NCI-H128 (cell line): ENCODE results near the gene NOTUM.

Experiments
- DNase-seq: peaks from one replicate; lab custom pipeline; 2025; ENCODE audit not compliant: unreplicated experiment; lab: John Stamatoyannopoulos, UW

Gene NOTUM

DNA sequence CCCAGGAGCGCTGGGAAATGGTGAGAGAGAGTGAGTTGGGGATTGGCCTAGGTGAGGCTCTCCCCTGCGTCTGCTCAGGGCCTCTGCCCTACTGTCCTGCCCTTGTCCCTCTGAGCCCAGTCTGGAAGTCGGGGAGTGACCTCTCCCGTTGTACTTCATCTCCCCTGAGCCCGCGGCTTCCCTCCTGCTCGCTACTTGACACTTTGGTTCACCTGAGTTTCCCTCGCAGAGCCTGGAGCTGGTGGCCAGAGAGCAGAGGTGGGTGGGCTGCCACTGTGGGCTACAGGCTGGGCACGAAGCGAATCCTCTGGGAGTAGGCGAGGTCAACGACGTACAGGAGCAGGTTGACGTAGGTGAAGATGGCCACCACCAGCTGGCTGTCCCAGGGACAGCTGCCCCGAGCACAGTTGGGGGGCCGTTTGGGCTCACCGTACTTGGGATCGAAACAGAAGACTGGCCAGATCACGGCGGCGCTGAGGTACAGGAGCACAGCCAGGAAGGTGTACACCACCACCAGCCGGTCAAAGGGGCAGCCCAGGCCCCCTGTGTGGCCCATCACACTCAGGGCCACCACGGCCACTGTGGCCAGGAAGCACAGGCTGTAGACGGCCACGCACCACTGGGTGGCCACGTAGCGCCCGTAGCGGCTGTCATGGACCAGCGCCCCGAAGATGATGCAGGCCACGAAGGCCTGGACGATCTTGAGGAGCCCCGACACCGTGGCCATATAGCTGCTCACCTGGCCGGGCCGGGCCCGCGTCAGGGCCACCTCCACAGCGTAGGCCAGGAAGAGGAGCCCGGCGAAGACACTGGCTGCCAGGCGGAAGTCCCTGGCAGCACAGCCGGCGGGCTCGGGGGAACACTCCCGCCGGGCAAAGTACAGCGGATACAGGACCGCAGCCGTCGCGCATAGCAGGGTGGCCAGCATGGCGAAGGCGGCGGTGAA lies 20.2 kb downstream of the NOTUM start:
- no peak for DNase-seq

DNA sequence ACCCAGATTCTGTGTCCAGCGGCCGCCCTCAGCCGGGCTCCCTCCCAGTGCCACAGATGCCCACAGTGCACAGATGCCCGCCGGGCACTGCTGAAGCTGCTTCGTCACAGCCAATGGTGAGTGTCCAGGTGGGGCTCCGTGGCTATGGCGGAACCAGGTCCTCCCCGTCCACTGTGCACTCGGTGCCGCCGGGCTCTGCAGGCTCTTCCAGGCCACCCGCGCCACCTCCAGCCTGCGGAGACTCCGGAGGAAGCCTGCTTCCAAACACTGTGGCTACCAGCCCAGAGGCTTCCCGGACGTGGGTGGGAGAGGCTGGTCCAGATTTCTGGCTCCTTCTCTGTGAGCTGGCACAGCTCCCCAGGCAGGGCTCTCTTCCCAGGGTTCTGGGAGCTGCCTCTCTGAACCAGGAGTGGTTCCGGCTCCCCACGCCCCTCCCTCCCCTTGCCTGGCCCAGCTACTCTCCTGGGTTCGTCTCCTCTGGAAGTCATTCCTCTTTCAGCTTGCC lies 21.1 kb downstream of the NOTUM start:
- DNase-seq, result no peak

DNA sequence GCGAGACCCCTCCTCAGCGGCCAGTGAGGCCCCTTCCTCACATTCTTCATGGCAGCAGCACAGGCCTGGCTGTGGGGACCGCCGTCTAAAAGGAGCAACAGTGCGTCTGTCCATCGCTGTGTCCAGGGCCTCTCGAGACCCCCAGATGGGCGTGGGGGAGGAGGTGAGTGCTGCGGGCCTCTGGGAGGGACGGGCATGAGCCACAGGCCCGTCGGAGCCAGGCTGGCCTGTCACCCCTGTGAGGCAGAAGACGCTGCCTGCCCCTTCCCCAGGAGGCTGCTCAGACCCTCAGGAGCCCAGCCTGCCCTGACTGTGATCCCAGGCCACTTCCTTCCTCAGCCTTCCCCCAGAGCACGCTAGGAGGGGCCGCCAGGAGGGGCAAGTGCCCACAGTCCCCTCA lies 21.8 kb downstream of the NOTUM start:
- no peak for DNase-seq

DNA sequence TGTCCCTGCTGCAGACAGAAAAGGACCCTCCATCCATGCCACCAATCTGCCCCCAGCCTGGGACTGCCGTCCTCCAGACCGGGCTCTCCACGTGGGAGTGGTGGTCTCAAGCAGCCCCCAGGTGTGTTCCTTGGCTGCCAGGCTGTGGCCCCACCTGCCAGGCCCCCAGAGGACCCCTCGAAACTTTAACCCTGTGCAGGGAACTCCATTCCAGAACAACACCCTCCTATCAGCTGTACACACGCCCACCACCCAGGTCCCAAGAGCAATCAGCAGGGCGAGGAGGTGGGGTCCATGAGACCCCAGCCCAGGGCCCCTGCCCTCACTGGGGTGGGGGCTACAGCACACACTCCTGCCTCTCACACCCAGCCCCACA lies 25.3 kb downstream of the NOTUM start:
- DNase-seq, result no peak

DNA sequence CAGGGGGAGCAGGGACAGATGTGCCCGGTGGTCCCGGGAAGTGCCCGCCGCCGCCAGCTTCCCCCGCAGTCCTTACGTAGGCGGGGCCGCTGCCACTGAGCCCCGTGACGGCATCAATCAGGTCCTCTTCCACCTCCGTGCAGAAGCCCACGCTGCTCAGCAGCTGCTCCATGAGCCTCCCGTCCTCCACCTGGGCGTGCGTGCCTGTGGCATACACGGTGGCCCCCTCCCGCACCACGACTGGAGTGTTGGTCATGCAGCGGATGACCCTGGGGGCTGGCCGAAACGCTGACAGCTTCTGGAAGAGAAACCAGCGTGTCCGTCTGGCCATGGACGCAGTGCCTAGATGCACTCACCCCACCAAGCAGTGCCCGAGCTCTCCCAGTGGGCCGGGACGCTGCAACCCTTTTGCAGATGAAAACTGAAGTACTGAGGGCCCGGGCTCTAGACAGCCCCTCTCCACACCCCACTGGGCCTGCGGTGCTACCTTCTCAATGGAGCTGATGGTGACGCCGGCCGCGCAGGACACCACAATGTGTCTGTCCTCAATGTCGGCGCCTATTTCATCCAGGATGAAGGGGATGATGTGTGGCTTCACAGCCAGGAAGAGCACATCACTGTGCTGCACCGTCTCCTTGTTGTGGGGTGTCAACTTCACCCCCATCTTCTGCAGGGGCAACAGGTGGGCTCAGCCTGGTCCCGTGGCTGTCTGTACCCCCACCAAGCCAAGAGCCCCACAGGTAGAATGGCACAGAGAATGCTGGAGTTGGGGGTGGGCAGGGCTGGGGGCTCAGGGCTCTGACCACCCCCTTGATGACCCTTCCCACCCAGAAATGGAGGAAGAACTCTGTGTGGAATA lies 25.9 kb downstream of the NOTUM start:
- DNase-seq, result no peak

DNA sequence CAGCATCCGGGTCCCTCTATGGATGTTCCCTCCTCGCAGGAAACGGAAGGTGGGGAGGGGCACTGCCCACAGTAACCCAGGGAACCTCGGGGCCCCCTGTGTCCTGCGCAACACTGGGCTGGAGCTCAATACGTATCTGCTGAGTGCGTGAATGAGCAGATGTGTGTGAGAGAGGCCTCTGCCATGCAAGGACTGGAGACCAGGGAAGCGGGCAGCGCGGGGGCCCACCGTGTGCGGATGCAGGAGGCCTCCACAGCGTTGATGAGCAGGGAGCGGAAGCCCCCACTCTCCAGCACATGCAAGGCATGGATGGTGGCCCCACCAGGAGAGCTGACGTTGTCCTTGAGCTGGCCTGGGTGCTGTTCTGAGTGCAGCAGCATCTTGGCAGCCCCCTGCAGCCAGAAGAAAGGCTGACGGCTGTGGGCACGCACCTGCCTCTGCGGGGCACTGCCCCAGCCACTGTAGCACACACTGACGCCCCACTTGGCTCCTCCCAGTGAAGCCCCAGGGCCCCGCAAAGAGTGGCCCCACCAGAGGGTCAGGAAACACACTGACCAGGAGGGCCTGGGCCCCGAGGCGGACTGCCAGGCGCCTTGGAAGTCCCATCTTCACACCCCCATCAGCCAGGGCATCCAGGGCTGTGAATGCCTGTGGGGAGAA lies 26.8 kb downstream of the NOTUM start:
- DNase-seq, result no peak

DNA sequence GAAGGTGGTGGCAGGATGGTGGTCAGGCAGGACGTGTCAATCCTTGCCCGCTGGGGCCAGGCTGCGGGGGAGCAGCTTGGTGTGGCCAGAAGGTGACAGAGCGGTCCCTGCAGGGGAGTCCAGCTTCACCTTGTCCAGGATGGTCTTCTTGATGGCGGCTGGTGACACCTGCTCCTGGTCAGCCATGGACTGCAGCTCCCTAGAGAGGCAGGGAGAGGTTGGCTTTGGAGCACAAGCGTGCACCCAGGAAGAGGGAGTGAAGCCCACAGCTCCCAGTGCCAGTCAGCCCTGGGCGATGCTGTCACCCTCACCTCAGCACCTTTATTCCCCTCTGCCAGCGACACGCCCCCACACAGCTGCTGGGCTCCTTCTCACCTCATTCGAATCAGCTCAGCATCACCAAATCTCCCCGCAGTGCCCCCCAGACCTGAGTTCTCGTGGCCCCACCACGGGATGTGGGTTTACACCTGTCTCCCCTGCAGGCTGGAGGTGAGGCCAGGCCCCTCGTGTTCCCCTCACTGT lies 27.7 kb downstream of the NOTUM start:
- no peak for DNase-seq

DNA sequence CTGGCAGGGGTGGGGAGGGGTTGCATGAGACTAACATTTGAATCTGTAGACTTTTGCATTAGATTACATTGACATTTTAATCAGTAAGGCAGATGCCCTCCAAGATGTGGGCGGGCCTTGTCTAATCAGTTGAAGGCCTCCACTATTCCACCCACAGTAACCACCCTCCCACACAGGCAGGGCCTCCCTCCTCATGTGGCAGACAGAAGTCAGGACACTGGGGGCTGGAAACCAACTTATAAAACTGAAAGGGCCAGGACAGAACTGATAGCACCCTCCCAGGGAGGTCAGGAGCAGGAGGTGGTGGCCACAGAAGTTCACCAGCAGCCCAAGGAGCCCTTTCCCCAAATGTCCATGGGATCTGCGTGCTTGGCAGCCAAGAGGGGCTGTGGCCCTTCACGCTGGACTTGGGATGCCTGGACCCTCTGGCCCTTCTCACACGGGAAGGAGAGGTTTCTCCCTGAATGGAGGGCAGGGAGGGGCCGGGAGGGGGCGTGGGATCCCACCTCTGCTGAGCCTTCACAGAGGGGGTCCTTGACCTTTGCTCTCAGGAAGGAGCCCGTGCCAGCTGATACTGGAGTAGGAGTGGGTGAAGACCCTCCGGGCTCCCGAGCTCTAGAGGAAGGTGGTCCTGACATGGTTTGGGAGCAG lies 28.5 kb downstream of the NOTUM start:
- DNase-seq, result no peak

DNA sequence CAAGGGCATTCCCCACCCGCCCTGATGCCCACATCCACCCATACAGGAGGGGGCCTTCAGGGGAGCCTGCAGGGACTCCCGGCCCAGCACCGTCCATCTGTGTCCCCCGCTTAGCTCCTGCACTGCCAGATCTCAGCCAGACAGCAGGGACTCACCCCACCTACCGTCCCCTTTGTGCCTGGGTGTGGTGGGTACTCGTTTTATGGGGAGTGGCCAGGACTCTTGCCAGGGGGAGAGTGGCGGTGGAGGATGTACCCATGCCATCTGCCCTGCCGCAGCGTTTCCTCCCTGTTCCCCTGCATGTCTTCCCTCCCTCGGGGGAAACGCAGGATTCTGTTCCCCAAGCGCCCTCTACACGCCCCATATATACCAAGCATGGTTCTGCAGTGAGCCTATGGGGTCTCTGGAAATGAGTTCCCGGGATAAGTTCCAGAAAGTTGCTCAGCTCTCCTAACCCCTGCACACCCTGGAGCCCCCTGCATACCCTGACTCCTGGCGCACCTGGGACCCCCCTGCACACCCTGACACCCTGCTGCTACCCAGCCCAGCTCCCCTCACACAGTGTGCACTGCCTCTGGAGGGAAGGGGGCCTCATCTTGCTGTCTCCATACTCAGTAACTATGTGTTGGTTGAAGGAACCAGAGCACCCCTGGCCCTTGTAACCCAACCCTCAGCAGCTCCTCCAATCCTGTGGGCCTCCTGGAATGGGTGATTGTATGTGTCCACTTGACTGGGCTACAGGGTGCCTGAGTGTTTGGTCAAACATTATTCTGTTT lies 29.2 kb downstream of the NOTUM start:
- no peak for DNase-seq

DNA sequence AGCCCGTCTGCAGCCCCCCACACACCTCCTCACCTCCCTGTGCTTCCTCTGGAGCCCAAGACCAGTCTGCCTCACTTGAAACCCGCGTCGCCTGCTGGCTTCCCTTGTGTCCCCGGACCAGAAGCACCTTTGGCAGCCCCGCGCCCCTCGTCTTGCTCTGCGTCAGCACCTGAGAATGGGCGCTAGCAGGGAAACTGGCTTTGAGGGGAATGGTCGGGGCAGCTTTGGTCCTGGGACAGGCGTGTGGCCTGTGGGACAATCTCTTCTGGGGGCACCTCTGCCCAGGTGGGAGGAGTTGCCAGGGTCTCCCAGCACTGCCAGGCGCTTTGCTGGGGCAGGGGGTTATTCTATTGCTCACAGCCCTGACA lies 29.8 kb downstream of the NOTUM start:
- DNase-seq, result no peak

DNA sequence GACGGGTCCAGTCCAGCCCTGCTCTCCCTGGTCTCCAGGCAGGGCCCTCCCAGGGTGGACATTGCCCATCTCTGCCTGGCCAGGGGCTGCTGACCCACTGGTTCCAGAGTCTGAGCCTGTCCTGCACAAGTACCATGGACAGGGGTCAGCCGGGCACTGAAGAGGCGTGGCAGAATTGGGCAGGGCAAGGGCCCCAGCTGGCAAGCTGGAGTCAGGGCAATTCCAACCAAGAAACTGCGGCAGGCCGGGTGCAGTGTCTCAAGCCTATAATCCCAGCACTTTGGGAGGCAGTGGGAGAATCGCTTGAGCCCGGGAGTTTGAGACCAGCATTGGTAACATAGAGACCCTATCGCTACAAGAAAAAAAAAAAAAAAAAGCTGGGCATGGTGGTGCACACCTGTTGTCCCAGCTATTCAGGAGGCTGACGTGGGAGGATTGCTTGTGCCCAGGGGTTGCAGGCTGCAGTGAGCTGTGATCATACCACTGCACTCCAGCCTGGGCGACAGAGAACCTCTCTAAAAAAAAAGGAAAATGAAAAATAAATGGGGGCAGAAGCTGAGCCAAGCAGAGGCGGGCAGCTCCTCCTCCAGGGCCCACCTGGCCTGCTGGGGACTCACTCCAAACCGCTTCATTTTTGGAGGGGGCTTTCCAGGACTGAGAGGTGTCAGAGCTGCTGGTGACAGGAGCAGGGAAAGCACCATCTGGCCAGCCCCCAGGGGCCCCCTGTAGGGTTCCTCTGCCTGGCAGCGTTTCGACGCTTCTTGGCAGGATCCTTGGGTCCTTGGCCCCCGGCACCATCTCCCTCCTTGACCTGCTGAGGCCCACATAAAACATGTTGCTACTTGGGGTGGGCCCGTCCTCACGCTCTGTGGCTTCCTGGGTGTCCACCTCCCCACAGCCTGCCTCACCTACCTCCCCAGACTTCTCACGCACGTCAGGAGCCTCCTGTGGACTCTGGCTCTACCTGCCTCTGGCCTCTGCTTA lies 30.6 kb downstream of the NOTUM start:
- no peak for DNase-seq

DNA sequence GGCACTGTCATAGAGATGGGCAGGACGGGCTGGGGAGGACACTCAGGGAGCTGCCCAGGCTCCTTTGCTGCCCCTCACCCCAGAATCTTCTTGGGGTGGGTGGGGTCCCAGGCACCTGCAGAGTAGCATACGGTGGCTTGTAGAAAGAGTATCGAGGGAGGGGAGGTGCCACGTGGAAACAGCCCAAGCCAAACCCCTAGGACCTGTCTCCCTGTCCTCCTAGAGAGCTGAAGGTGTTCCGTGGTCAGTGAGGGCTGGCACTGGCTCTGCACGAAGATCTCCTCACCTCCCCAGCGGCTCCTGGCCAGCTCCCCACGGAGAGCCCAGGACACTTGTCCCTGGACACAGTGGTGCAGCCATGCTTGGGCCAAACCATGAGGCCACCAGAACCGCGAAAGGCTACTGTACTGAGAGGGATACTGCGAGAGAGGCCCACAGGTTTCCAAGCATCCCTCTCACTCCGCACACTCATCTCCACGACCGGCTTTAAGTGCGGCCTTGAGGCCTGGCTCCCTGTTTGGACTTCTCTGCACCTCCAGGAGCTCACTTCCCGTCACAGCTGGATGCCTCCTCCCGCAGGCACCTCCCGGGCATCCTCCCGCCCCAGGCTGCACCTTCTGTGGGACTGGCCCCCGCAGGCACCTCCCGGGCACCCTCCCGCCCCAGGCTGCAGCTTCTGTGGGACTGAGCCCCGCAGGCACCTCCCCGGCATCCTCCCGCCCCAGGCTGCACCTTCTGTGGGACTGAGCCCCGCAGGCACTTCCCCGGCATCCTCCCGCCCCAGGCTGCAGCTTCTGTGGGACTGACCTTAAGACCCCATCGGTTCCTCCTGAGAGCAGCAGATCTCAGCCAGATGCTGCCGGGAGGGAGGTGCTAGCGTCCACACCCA lies 31.5 kb downstream of the NOTUM start:
- DNase-seq, result no peak

DNA sequence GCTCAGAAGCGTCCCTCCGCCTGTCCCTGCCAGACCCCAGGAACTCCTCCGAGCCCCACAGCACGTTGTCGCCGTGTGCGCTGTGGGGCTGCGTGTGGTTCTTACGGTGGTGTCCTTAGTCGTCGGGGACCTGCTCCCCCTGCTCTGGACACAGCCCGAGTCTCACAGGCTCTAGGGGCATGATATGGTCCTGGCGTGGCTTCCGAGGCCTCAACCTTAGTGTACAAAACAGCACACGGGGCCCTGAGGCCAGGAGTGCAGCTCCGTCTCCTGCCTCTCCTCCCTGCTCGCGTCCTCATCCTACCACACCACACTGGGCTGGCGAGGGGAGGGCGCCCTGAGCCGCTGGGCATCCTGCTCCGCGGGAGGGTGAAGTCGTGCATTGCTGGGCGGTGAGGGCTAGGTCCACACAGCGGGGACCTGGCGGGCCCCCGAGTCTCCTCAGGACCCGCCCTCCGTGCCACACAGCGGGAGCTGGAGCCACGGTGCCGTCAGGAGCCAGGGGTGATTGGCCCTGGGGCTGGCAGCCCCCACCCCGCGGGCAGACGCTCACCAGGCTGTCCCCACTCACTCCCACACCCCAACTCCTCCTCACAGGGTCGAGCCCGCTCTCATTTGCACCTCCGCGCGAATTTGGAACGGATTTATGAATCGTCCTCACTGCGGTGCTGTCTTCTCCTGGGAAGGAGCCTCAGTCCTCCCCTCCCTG lies 32.3 kb downstream of the NOTUM start:
- no peak for DNase-seq

DNA sequence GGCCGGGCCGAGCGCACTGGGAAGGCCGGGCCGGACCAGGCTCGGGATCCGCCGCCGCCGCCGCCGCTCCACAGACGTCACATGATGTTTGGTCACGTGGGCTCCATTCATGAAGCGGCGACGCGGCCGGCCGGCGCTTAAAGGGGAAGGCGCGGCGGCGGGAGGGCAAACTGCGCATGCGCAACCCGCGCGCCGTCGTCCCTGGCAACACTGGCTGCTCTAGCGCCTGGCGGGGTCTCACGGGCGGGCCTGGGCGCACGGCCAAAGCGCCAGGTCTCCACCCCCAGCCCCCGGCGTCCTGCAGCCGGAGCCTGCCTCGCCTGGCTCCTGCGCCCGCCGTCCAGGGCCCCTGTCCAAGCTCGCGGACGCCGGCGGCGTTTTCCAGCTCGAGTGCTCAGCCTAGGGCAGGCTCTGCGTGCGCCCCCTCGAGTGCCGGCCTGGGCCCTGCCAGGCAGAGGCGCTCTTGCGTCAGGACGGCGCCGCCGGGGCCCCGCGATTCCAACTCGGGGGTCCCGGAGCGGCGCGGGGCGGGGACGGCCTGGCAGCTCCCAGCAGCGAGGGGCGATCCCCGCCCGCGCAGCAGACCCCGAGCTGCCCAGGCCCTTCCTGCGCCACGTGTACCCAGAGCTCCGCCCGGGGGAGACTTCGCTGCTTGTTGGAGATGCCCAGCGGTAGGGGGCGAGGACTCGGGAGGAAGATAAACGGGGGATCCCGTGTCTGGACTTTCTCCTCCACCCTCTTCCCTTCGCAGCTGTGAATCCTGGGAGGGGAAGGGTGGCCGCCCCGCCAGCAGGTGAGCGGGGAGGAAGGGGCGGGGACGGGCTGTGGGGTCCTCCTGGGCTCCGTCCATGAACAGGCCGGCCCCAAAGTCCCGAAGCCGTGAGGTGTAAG lies 33.1 kb downstream of the NOTUM start, which contains the start of gene MAFG:
MAFG (minus strand) TSS at position 83 of the 891 bp plus-strand sequence. CDS start 4,550 bp downstream, outside the sequence.
- peak; percentile 77 for DNase-seq

DNA sequence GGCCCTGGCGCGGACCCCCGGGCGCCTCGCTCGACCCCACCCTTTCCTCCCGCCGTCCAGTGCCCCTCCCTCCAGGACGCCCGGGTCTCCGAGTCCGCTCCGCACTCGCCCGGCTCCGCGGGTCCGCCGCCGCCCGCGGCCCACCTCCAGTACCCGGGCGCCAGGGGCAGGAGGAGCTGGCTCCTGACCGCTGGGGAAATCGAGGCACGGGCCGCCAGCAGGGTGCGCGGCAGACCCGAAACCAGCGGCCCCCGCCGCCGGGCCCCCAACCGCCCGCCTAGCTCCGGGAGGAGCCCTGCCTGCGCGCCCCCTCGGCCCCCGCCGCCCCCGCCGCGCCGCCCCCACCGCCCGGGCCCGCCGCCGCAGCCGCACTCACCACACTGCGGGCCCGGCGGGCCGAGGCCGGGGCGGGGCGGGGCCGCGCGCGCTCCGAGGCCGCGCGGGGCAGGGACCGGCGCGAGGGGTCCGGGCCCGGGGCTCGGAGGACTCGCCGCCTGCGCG lies 33.8 kb downstream of the NOTUM start:
- no peak for DNase-seq
